ENCODE results near the gene DYRK2.
A peak's percentile ranks its signal among the peaks of the same experiment; 100 is the strongest.

The DYRK2 gene

DNA sequence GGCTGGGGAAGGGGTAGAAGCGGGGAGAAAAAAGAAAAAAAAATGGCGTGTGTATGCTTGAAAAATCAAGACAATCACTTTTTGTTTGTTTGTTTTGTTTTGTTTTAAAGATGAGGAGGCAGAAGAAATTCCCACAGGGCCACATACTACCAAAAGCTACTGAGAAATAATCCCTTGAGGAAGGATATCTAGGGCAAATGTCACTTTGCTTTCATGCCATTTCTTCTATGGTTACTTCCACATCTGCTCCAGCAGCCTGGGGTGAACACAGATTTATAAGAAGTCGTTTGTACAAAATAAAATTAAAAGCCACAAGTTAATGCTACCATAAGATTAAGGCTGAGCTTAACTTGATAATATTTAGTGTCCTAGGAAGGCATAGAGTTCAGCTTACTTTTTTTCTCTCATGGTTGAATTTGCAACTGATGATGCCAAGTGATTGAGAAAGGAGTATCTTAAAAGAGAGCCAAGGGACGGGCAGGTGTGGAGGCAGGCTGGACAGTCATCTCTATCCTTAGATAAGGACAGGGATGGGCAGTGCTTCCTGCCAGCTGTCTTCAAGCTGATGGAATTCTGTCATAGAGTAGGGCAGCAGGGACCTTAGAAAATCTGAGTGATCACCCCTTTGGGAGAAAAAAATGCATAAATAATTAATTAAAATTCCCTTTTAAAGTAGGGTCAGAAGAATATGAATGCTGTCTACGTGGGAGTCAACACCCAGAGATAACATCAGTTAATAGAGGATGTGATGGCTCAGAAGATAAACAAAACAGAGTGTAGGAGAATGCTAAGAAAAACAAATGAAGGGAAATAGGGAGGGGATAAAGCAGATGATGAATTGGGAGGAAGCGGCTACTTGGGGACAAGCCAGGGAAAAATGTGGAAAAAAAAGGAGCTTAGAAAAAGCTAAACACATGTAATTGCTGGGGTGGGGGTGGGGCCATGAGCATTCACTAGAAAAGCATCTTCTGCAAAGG lies 57.1 kb downstream of the DYRK2 start:
- DNase-seq (ENCODE audit: low spot score): no peak

DNA sequence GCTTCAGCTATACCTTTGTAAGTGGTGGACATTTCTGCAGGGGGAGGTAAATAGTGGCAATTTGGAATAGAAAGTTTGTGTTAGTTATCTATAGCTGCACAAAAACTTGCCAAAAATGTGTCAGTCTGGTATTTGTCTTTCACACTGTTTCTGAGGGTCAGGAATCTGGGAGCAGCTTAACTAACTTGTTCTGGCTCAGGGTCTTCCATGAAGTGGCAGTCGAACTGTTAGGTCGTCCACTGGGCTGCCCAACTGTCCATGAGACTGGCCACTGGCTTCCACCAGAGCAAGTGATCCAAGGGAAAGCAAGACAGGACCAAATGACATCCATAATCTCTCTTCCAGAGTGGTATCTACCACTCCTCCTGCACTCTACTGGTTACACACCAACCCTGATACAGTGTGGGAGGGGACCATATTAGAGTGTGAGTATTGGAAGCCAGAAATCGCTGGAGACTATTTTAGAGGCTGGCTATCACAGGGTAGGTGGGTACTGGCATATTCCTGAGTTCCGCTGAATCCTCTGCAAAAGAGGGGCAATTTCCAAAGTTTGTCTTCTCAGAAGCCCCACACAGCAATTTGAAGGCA lies 60.9 kb downstream of the DYRK2 start:
- no peak for DNase-seq (ENCODE audit: low spot score)

DNA sequence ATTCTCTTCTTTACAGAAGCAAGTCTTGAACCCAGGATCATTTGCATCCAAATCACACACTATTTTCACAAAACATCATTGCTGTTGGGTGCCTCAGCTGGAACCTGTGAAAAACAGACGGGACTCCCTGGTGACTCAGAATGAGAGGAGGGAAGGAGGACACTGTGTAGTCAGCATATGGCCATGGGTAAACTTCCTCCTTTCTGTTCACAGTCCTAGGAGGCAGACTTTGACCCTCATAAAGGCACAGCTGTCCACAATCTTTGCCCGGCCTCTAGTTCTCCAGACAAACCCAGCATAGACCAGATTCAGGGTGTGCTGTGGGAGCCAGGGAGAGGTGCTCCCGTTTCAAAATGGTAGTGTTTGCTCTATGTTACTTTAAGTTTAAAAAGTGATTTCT lies 62.0 kb downstream of the DYRK2 start:
- peak; percentile 3 for DNase-seq (ENCODE audit: low spot score)

DNA sequence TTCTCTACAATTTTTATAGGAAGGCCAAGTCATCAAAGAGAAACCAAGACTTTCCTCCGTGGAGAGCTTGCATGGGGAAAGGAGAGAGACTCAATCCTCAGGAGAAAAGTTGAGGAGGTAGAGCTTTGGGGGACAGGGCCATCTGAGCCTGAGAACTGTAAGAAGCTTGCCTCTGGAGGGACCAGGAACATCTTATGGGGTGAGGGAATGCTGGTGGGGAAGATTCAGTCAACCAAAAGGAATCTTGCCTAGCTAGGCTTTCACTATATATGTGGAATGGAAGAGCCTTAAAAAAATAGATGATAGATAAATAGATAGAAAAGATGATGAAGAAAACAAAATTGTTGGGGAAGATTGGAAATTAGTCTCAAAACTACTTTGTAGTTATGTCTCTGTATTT lies 63.5 kb downstream of the DYRK2 start:
- DNase-seq (ENCODE audit: low spot score): no peak

DNA sequence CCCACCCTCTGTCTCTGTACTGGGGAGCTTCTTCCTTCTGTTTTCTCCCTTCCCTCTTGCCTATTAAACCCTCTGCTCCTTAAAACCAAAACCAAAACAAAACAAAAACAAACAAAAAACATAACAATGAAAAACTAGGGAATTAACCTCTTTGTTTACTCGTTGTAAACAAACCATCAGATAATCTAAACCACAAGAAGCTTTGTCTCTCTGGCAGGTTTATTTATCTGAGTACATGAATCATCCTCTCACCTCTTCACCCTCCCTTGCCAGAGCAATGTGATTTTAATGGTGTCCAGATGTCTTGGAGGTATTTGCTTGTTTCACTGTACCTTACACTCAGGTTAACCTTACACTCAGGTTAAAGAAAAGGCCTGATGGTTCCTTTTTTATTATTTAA lies 66.1 kb downstream of the DYRK2 start:
- DNase-seq (ENCODE audit: low spot score): no peak

All from CD4-positive, alpha-beta T cell treated with Interleukin-15 for 4 hours (primary cell).